ENCODE results near the gene MUC21.

DNA sequence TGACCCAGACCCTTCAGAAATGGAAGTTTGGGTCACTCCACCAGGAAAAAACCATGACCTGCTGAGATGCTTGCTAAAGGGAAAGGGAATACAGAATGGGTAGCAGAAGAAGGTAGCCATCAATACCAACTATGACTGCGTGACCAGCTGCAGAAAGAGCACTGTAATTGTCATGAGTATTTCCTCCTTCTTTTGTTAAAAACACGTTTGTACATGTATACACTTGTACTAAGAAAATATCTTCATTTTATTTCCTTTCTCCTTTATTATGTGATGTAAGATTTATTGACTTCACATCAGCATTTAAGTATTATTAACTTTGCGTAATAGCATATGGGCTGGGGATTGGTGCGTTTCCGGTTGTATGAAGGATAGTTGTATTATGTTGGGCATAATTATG is 12.6 kb upstream of the MUC21 start:
- TF ChIP-seq CTCF (IDR thresholded peaks at IDR 0.05) (no peak), POLR2A (IDR thresholded peaks at IDR 0.05) (no peak)
